Erythroblast (primary cell): Measurements from ENCODE around the gene MACROD2.

Experiments
- GATA1 ChIP-seq: IDR thresholded peaks from 2 replicates; pipeline ENCODE4 v1.6.1; 2011; ENCODE audit warnings: low read depth, mild to moderate bottlenecking, control low read depth, low read length, moderate library complexity
- POLR2A ChIP-seq: IDR thresholded peaks from 2 replicates; pipeline ENCODE4 v1.6.1; 2011; ENCODE audit warnings: mild to moderate bottlenecking, low read length

- TF ChIP-seq POLR2A (no peak), GATA1 (no peak)
These were observed 1082.5 kb downstream of the MACROD2 start for GRCh38 chr20:15077733-15078250.
